Mucosa of gallbladder (tissue), 1 donor: ENCODE results near the gene FARP1. TPM values are rescaled to one million over a fixed set of nuclear protein-coding genes. Genes with fewer than 3 reads are reported as not detected.
"Not testable (repeated sequence)": the region's sequence is repeated elsewhere in the genome, so short reads cannot be mapped to it uniquely, and the experiment has no call there.

Experiments
- DNase-seq: peaks from one replicate; pipeline ENCODE4 v3.0.0-alpha.2; 2020; ENCODE audit warnings: low spot score
- total RNA-seq: library from RNA; stranded (reverse); gene quantifications from one replicate; pipeline ENCODE4 v1.2.1, GENCODE V29; 2021
- donor health status: DM: no; HTN: no; CAD: no.

The FARP1 gene
- total RNA-seq, 1 donor from 2014 or later: 112 TPM

GRCh38 chr13:98397861-98398260, 255.0 kb downstream of the FARP1 start:
- no peak for DNase-seq

GRCh38 chr13:98398581-98398980, 255.7 kb downstream of the FARP1 start:
- no peak for DNase-seq

GRCh38 chr13:98399756-98400155, 256.9 kb downstream of the FARP1 start:
- no peak for DNase-seq

GRCh38 chr13:98401934-98402333, 259.0 kb downstream of the FARP1 start:
- no peak for DNase-seq

- DNase-seq: no peak
These were observed 260.2 kb downstream of the FARP1 start for GRCh38 chr13:98403076-98403475.

- DNase-seq: no peak
These were observed 262.2 kb downstream of the FARP1 start for GRCh38 chr13:98405107-98405571.

- no peak for DNase-seq
These were observed 262.9 kb downstream of the FARP1 start for GRCh38 chr13:98405690-98406344.

- DNase-seq: no peak
These were observed 263.5 kb downstream of the FARP1 start for GRCh38 chr13:98406427-98406826.

GRCh38 chr13:98406971-98407370, 264.1 kb downstream of the FARP1 start:
- DNase-seq: no peak

- no peak for DNase-seq
These were observed 264.7 kb downstream of the FARP1 start for GRCh38 chr13:98407575-98407974.

- DNase-seq: no peak
These were observed 266.4 kb downstream of the FARP1 start for GRCh38 chr13:98409281-98409680.

- no peak for DNase-seq
These were observed 267.7 kb downstream of the FARP1 start for GRCh38 chr13:98410612-98411011.

- DNase-seq: no peak
These were observed 268.1 kb downstream of the FARP1 start for GRCh38 chr13:98411013-98411412.

- DNase-seq: peak; percentile 27
These were observed 268.8 kb downstream of the FARP1 start for GRCh38 chr13:98411617-98412265.

- DNase-seq: not testable (repeated sequence)
These were observed 270.4 kb downstream of the FARP1 start for GRCh38 chr13:98413278-98413677.

GRCh38 chr13:98413796-98414195, 270.9 kb downstream of the FARP1 start:
- DNase-seq: no peak

- no peak for DNase-seq
These were observed 272.6 kb downstream of the FARP1 start for GRCh38 chr13:98415326-98416070.

GRCh38 chr13:98416408-98416807, 273.5 kb downstream of the FARP1 start:
- peak; percentile 72 for DNase-seq

- DNase-seq: no peak
These were observed 277.1 kb downstream of the FARP1 start for GRCh38 chr13:98419786-98420553.

- DNase-seq: no peak
These were observed 277.8 kb downstream of the FARP1 start for GRCh38 chr13:98420554-98421175.

- DNase-seq: no peak
These were observed 279.2 kb downstream of the FARP1 start for GRCh38 chr13:98422046-98422445.

GRCh38 chr13:98423417-98423816, 280.5 kb downstream of the FARP1 start:
- no peak for DNase-seq
